HepG2 (cell line): ENCODE measurements around the gene TBC1D16. TPM values are rescaled to one million over a fixed set of nuclear protein-coding genes. Genes with fewer than 3 reads are reported as not detected.
A peak's percentile ranks its signal among the peaks of the same experiment; 100 is the strongest.

Experiments used
- AKAP8 ChIP-seq: sonication (generic); formaldehyde crosslinking; IDR thresholded peaks from 2 replicates; pipeline ENCODE4 v1.5.1; 2020; ENCODE audit warnings: mild to moderate bottlenecking, missing genetic modification reagents
- ARID4A ChIP-seq: sonication (generic); formaldehyde crosslinking; IDR thresholded peaks from 2 replicates; pipeline ENCODE4 v1.5.0; 2020; ENCODE audit warnings: mild to moderate bottlenecking, missing genetic modification reagents, borderline replicate concordance
- ATF5 ChIP-seq: sonication (generic); formaldehyde crosslinking; IDR thresholded peaks from 2 replicates; pipeline ENCODE4 v1.4.0; 2020; ENCODE audit warnings: mild to moderate bottlenecking, low read depth, missing genetic modification reagents
- ELF4 ChIP-seq: sonication (generic); formaldehyde crosslinking; IDR thresholded peaks from 2 replicates; pipeline ENCODE4 v1.5.0; 2020; ENCODE audit warnings: missing genetic modification reagents, mild to moderate bottlenecking, moderate library complexity, borderline replicate concordance
- KLF16 ChIP-seq, 2 experiments: sonication (generic) in 1 of 2; formaldehyde crosslinking in 1 of 2; IDR thresholded peaks; 2 replicates each; pipeline versions ENCODE4 v1.6.1 to v1.8.0; 2016 to 2023; ENCODE audit warnings: missing genetic modification reagents in 2 of 2, missing compliant biosample characterization in 1 of 2
- KMT2B ChIP-seq: IDR thresholded peaks from 2 replicates; pipeline ENCODE4 v1.6.1; 2016; ENCODE audit warnings: missing genetic modification reagents, missing compliant biosample characterization
- LCORL ChIP-seq, 2 experiments: fragments of 450-650 bp in 1 of 2; sonication (generic) in 1 of 2; formaldehyde crosslinking in 1 of 2; IDR thresholded peaks; 2 replicates each; pipeline versions ENCODE4 v1.5.0 to v1.6.1; 2017 to 2020; ENCODE audit warnings: antibody characterized with exemption in 1 of 2, missing genetic modification reagents in 1 of 2
- MAFK ChIP-seq, 2 experiments: IDR thresholded peaks in 1 of 2; conservative IDR thresholded peaks in 1 of 2; 2 replicates each; pipeline ENCODE4 v1.6.1; 2011; ENCODE audit warnings: improper control_type of control experiment in 2 of 2, low read length in 2 of 2
- PAF1 ChIP-seq: IDR thresholded peaks from 2 replicates; pipeline ENCODE4 v1.6.1; 2016; ENCODE audit warnings: missing genetic modification reagents, missing compliant biosample characterization
- SP140L ChIP-seq: sonication (generic); formaldehyde crosslinking; IDR thresholded peaks from 2 replicates; pipeline ENCODE4 v1.4.0; 2020; ENCODE audit warnings: missing genetic modification reagents, borderline replicate concordance
- ZNF891 ChIP-seq: sonication (generic); formaldehyde crosslinking; IDR thresholded peaks from 2 replicates; pipeline ENCODE4 v1.5.0; 2020; ENCODE audit warnings: mild to moderate bottlenecking, missing genetic modification reagents
- polyA plus RNA-seq, 8 experiments: library from polyadenylated mRNA; depleted of rRNA in 3 of 8; stranded (reverse) in 7 of 8; unstranded in 1 of 8; fragments of >200 nt; fragmentation: Illumina TruSeq in 4 of 8; extraction: Trizol in 4 of 8; gene quantifications; 2 replicates each; pipeline versions ENCODE4 v1.2.1 to v1.2.3, GENCODE V29; 2011 to 2016; ENCODE audit warnings: low read depth in 4 of 8, missing spikeins in 1 of 8, mixed read lengths in 1 of 8; ENCODE audit not compliant: insufficient read depth in 1 of 8
- total RNA-seq, 5 experiments: library from RNA; depleted of rRNA; stranded (reverse); fragments of >200 nt; fragmentation: Illumina TruSeq; extraction: Trizol; gene quantifications; 2 replicates each; pipeline ENCODE4 v1.2.3, GENCODE V29; 2016; ENCODE audit warnings: low read depth in 1 of 5
- TF ChIP-seq, protein P1 (sequence below): sonication (generic); formaldehyde crosslinking; IDR thresholded peaks from 2 replicates; pipeline ENCODE4 v1.4.0; 2020; ENCODE audit warnings: missing genetic modification reagents, borderline replicate concordance
- TF ChIP-seq, protein P2 (sequence below): sonication (generic); formaldehyde crosslinking; conservative IDR thresholded peaks from 2 replicates; pipeline ENCODE4 v1.8.0; 2022; ENCODE audit warnings: mild to moderate bottlenecking, moderate library complexity, missing genetic modification reagents
- TF ChIP-seq, protein P3 (sequence below): sonication (generic); formaldehyde crosslinking; IDR thresholded peaks from 2 replicates; pipeline ENCODE4 v1.5.1; 2020; ENCODE audit warnings: mild to moderate bottlenecking, missing genetic modification reagents

Gene TBC1D16
- total and polyA plus RNA-seq, 2 of the 13 experiments (the other 11 are each of a cell fraction or from before 2014, with no cell fraction given), result 14.9 to 24.9 TPM

GRCh38 chr17:79989106-79989835, 46.4 kb downstream of the TBC1D16 start (continued):
- TF ChIP-seq, protein P1, sequence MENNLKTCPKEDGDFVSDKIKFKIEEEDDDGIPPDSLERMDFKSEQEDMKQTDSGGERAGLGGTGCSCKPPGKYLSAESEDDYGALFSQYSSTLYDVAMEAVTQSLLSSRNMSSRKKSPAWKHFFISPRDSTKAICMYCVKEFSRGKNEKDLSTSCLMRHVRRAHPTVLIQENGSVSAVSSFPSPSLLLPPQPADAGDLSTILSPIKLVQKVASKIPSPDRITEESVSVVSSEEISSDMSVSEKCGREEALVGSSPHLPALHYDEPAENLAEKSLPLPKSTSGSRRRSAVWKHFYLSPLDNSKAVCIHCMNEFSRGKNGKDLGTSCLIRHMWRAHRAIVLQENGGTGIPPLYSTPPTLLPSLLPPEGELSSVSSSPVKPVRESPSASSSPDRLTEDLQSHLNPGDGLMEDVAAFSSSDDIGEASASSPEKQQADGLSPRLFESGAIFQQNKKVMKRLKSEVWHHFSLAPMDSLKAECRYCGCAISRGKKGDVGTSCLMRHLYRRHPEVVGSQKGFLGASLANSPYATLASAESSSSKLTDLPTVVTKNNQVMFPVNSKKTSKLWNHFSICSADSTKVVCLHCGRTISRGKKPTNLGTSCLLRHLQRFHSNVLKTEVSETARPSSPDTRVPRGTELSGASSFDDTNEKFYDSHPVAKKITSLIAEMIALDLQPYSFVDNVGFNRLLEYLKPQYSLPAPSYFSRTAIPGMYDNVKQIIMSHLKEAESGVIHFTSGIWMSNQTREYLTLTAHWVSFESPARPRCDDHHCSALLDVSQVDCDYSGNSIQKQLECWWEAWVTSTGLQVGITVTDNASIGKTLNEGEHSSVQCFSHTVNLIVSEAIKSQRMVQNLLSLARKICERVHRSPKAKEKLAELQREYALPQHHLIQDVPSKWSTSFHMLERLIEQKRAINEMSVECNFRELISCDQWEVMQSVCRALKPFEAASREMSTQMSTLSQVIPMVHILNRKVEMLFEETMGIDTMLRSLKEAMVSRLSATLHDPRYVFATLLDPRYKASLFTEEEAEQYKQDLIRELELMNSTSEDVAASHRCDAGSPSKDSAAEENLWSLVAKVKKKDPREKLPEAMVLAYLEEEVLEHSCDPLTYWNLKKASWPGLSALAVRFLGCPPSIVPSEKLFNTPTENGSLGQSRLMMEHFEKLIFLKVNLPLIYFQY (CRISPR knock-in tag), result no peak
- TF ChIP-seq AKAP8 (CRISPR knock-in tag), result no peak
- TF ChIP-seq ATF5 (CRISPR knock-in tag), result no peak
- TF ChIP-seq ARID4A (CRISPR knock-in tag), result no peak
- TF ChIP-seq ELF4 (CRISPR knock-in tag), result no peak
- TF ChIP-seq, protein P2, sequence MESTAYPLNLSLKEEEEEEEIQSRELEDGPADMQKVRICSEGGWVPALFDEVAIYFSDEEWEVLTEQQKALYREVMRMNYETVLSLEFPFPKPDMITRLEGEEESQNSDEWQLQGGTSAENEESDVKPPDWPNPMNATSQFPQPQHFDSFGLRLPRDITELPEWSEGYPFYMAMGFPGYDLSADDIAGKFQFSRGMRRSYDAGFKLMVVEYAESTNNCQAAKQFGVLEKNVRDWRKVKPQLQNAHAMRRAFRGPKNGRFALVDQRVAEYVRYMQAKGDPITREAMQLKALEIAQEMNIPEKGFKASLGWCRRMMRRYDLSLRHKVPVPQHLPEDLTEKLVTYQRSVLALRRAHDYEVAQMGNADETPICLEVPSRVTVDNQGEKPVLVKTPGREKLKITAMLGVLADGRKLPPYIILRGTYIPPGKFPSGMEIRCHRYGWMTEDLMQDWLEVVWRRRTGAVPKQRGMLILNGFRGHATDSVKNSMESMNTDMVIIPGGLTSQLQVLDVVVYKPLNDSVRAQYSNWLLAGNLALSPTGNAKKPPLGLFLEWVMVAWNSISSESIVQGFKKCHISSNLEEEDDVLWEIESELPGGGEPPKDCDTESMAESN (CRISPR knock-in tag), result no peak
- TF ChIP-seq KLF16 (CRISPR knock-in tag; IDR thresholded peaks at IDR 0.05), result no peak
- peak; percentile 68; the same call in 1 of the 2 replicates for TF ChIP-seq ZNF891 (CRISPR knock-in tag)
- no peak for TF ChIP-seq KMT2B
- TF ChIP-seq SP140L (CRISPR knock-in tag), result no peak
- TF ChIP-seq LCORL (IDR thresholded peaks at IDR 0.05), result no peak
- TF ChIP-seq LCORL (CRISPR knock-in tag; IDR thresholded peaks at IDR 0.05), result no peak
- no peak for TF ChIP-seq PAF1 (CRISPR knock-in tag)
- no peak for TF ChIP-seq MAFK (conservative IDR thresholded peaks at IDR 0.05 in 1 of 2, IDR thresholded peaks at IDR 0.05 in 1 of 2; ENCODE audit: low read length in 2 of 2)
- TF ChIP-seq, protein P3, sequence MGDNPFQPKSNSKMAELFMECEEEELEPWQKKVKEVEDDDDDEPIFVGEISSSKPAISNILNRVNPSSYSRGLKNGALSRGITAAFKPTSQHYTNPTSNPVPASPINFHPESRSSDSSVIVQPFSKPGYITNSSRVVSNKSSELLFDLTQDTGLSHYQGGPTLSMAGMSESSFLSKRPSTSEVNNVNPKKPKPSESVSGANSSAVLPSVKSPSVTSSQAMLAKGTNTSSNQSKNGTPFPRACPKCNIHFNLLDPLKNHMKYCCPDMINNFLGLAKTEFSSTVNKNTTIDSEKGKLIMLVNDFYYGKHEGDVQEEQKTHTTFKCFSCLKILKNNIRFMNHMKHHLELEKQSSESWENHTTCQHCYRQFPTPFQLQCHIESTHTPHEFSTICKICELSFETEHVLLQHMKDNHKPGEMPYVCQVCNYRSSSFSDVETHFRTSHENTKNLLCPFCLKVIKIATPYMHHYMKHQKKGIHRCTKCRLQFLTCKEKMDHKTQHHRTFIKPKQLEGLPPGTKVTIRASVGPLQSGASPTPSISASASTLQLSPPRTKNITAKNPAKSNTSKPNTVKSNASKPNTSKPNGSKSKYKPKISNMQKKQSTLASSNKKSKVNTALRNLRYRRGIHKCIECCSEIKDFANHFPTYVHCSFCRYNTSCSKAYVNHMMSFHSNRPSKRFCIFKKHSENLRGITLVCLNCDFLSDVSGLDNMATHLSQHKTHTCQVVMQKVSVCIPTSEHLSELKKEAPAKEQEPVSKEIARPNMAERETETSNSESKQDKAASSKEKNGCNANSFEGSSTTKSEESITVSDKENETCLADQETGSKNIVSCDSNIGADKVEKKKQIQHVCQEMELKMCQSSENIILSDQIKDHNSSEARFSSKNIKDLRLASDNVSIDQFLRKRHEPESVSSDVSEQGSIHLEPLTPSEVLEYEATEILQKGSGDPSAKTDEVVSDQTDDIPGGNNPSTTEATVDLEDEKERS (CRISPR knock-in tag), result no peak
